A549 (cell line): ENCODE measurements around the gene UBE3C. TPM values are rescaled to one million over a fixed set of nuclear protein-coding genes. Genes with fewer than 3 reads are reported as not detected.

ENCODE experiments used
- ATAC-seq, 2 experiments: fragments of 200-7000 bp in 1 of 2; fragments of >200 bp in 1 of 2; cut with Nextera tagmentation in 1 of 2; cut with Tn5 transposase in 1 of 2; 3 replicates each; pipeline versions ENCODE4 v1.8.0 to v1.9.1; 2018 to 2020; ENCODE audit warnings: mild to moderate bottlenecking in 1 of 2, moderate library complexity in 1 of 2
- CTCF ChIA-PET: fragments of 300-600 bp; sonication (Branson Sonifier 250); formaldehyde crosslinking; extraction: SDS; loops from one replicate; lab custom pipeline; 2021; ENCODE audit warnings: antibody characterized with exemption, inconsistent platforms; lab: Yijun Ruan, JAX
- POLR2A ChIA-PET: fragments of 350-600 bp; formaldehyde crosslinking; extraction: SDS; loops from one replicate; lab custom pipeline; 2021; ENCODE audit warnings: antibody characterized with exemption, inconsistent platforms; lab: Yijun Ruan, JAX
- DNase-seq, 2 experiments: peaks; one replicate each; pipeline versions ENCODE4 v3.0.0 to v3.0.0-alpha.2; 2011 to 2016; ENCODE audit warnings: low read depth in 1 of 2, low spot score in 1 of 2
- FAIRE-seq: peaks from 2 replicates; lab custom pipeline; 2011; peaks lifted over from hg19 to GRCh38; lab: Jason Lieb, UNC
- H3K27ac ChIP-seq, 2 experiments: fragments of >200 bp; sonication (Bioruptor Twin); formaldehyde crosslinking; 3 replicates each; pipeline ENCODE4 v1.5.1; 2016 to 2017
- H3K4me1 ChIP-seq: fragments of >200 bp; sonication (Bioruptor Twin); formaldehyde crosslinking; 3 replicates; pipeline ENCODE4 v1.6.1; 2016
- H3K4me2 ChIP-seq: fragments of >200 bp; sonication (Bioruptor Twin); formaldehyde crosslinking; 3 replicates; pipeline ENCODE4 v1.6.1; 2016
- H3K4me3 ChIP-seq: fragments of >200 bp; sonication (Bioruptor Twin); formaldehyde crosslinking; 3 replicates; pipeline ENCODE4 v1.5.1; 2016
- H3K9me3 ChIP-seq: fragments of >200 bp; sonication (Bioruptor Twin); formaldehyde crosslinking; 3 replicates; pipeline ENCODE4 v1.6.1; 2016
- FOXS1 ChIP-seq: fragments of 250-450 bp; sonication (Bioruptor Pico); IDR thresholded peaks from 2 replicates; pipeline ENCODE4 v1.5.0; 2020; ENCODE audit warnings: mild to moderate bottlenecking, moderate library complexity
- HOXA7 ChIP-seq: fragments of 250-450 bp; sonication (Bioruptor Pico); IDR thresholded peaks from 2 replicates; pipeline ENCODE4 v1.5.0; 2020; ENCODE audit warnings: mild to moderate bottlenecking, moderate library complexity
- HOXB5 ChIP-seq: fragments of 250-450 bp; sonication (Bioruptor Pico); IDR thresholded peaks from 2 replicates; pipeline ENCODE4 v1.5.0; 2020; ENCODE audit warnings: mild to moderate bottlenecking, moderate library complexity
- KDM1A ChIP-seq: fragments of 200-600 bp; sonication (generic); IDR thresholded peaks from 2 replicates; pipeline ENCODE4 v1.6.1; 2016; ENCODE audit warnings: low read depth, mild to moderate bottlenecking
- MAFK ChIP-seq: fragments of 450-650 bp; IDR thresholded peaks from 2 replicates; pipeline ENCODE4 v1.6.1; 2014; ENCODE audit not compliant: partially characterized antibody
- MAX ChIP-seq: IDR thresholded peaks from 2 replicates; pipeline ENCODE4 v1.6.1; 2012
- MAZ ChIP-seq: fragments of 150-350 bp; IDR thresholded peaks from 2 replicates; pipeline ENCODE4 v1.6.1; 2014; ENCODE audit warnings: antibody characterized with exemption, low read depth, low read length, borderline replicate concordance
- PHF8 ChIP-seq: fragments of 200-600 bp; sonication (generic); IDR thresholded peaks from 2 replicates; pipeline ENCODE4 v1.6.1; 2016; ENCODE audit warnings: low read depth, mild to moderate bottlenecking, antibody characterized with exemption, moderate library complexity, borderline replicate concordance
- POLR2AphosphoS2 ChIP-seq: conservative IDR thresholded peaks from 2 replicates; pipeline ENCODE4 v1.6.1; 2012; ENCODE audit warnings: low read length, improper control_type of control experiment, inconsistent platforms
- RAD21 ChIP-seq, 2 experiments: fragments of >200 bp in 1 of 2; sonication (Bioruptor Twin) in 1 of 2; formaldehyde crosslinking in 1 of 2; IDR thresholded peaks in 1 of 2; conservative IDR thresholded peaks in 1 of 2; 2 replicates in 1 of 2; 3 replicates in 1 of 2; pipeline ENCODE4 v1.6.1; 2012 to 2018; ENCODE audit warnings: inconsistent platforms in 1 of 2
- RARB ChIP-seq: fragments of 250-450 bp; sonication (Bioruptor Pico); IDR thresholded peaks from 2 replicates; pipeline ENCODE4 v1.8.0; 2021; ENCODE audit warnings: mild to moderate bottlenecking, moderate library complexity
- RCOR1 ChIP-seq: fragments of 150-350 bp; IDR thresholded peaks from 2 replicates; pipeline ENCODE4 v1.6.1; 2014; ENCODE audit warnings: antibody characterized with exemption, low read length, low read depth
- RNF2 ChIP-seq: fragments of 200-600 bp; sonication (generic); IDR thresholded peaks from 2 replicates; pipeline ENCODE4 v1.6.1; 2016; ENCODE audit warnings: low read depth, mild to moderate bottlenecking, antibody characterized with exemption, moderate library complexity, borderline replicate concordance
- SMC3 ChIP-seq: fragments of >200 bp; sonication (Bioruptor Twin); formaldehyde crosslinking; IDR thresholded peaks from 3 replicates; pipeline ENCODE4 v1.6.1; 2018; ENCODE audit warnings: inconsistent platforms
- SREBF2 ChIP-seq: fragments of 450-650 bp; IDR thresholded peaks from 2 replicates; pipeline ENCODE4 v1.6.1; 2014; ENCODE audit warnings: mild to moderate bottlenecking, moderate library complexity
- TFCP2L1 ChIP-seq: fragments of 250-450 bp; sonication (Bioruptor Pico); IDR thresholded peaks from 2 replicates; pipeline ENCODE4 v1.5.0; 2021; ENCODE audit warnings: mild to moderate bottlenecking
- ZNF302 ChIP-seq: fragments of 250-450 bp; sonication (Bioruptor Pico); IDR thresholded peaks from 2 replicates; pipeline ENCODE4 v1.9.0; 2021; ENCODE audit warnings: inconsistent platforms, mild to moderate bottlenecking, moderate library complexity
- WGBS: methylation state at CpG from one replicate; pipeline ENCODE4 v1.1.6; 2017; ENCODE audit errors: missing lambda C conversion rate; 5-methylcytosine and 5-hydroxymethylcytosine counted together
- polyA plus RNA-seq, 4 experiments: library from polyadenylated mRNA; depleted of rRNA in 3 of 4; stranded (reverse); fragments of >200 nt; fragmentation: RNase III in 1 of 4; extraction: RNeasy Plus Mini Kit Qiagen cat#74134 plus additional on column Dnase treatment in 1 of 4; gene quantifications; 2 replicates in 3 of 4; 3 replicates in 1 of 4; pipeline ENCODE4 v1.2.3, GENCODE V29; 2011 to 2017
- TF ChIP-seq, protein P1 (sequence below): fragments of 450-650 bp; IDR thresholded peaks from 2 replicates; pipeline ENCODE4 v1.6.1; 2014; ENCODE audit warnings: antibody characterized with exemption
- TF ChIP-seq, protein P2 (sequence below): fragments of 150-350 bp; IDR thresholded peaks from 2 replicates; pipeline ENCODE4 v1.6.1; 2014; ENCODE audit warnings: low read depth, mild to moderate bottlenecking, low read length
- TF ChIP-seq, protein P3 (sequence below): IDR thresholded peaks from 2 replicates; pipeline ENCODE4 v1.6.1; 2012
- TF ChIP-seq, protein P4 (sequence below): fragments of >200 bp; sonication (Bioruptor Twin); formaldehyde crosslinking; IDR thresholded peaks from 3 replicates; pipeline ENCODE4 v1.5.1; 2016

UBE3C gene
- polyA plus RNA-seq, 2 of the 4 experiments (the other 2 are of a cell fraction) = 52.1 to 73.2 TPM

DNA sequence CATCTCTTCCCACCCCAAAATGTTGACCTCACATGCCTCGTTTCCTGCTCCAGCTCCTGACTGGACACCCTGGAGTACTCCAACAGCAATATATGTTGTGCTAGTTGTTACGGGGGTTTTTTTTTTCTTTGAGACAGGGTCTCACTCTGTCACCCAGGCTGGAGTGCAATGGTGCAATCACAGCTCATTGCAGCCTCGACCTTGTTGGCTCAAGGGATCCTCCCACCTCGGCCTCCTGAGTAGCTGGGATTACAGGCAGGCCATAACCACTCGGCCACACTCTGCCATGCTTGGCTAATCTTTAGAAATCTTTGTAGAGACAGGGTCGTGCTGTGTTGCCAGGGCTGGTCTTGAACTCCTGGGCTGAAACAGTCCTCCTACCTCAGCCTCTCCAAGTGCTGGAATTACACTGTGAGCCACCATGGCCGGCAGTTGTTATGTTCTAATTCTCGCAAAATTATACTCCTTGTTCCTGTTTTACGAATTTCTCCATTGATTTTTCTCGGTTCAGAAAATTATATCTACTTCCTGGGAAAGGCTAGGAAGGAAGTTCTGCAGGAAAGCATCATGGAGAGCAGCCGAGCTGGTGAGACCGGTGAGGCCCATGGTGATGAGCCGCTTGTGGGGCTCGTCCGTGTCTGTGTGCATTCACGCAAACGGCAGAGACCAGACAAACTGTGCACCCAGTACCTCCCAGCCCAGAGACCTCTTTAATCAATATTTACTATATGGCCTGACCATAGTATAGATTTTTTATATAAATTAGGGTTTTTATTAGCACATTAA is 145.7 kb downstream of the UBE3C start:
- ATAC-seq (no peak), DNase-seq (no peak), FAIRE-seq (no peak)
- ChIA-PET POLR2A (no interaction called here), CTCF (interaction anchor here (0.6 to 1.6 kb wide), 4 partner anchors 11 to 541 kb away, joined by 3 to 11 read pairs (median 3); no protein-coding TSS in a partner anchor)
- no peaks in the 10 kb centered on the region for H3K9me3 ChIP-seq
- WGBS = 82% methylated on average over 17 of the region's 17 CpGs
- peaks cover 14% of the 10 kb centered on the region for H3K4me1 ChIP-seq
- no peak overlapping the region for H3K4me2 ChIP-seq
- no peak overlapping the region for H3K27ac ChIP-seq
- no peak overlapping the region for H3K4me3 ChIP-seq
- TF ChIP-seq FOXS1 (CRISPR knock-in tag) (no peak), RCOR1 (no peak), SREBF2 (no peak), ZNF302 (CRISPR knock-in tag) (no peak), SMC3 (no peak), RARB (CRISPR knock-in tag) (no peak), HOXA7 (no peak), RAD21 (conservative IDR thresholded peaks at IDR 0.05 in 1 of 2, IDR thresholded peaks at IDR 0.05 in 1 of 2) (no peak), MAX (no peak), RNF2 (no peak), PHF8 (no peak), MAFK (no peak), HOXB5 (CRISPR knock-in tag) (no peak)
- TF ChIP-seq, protein P1, sequence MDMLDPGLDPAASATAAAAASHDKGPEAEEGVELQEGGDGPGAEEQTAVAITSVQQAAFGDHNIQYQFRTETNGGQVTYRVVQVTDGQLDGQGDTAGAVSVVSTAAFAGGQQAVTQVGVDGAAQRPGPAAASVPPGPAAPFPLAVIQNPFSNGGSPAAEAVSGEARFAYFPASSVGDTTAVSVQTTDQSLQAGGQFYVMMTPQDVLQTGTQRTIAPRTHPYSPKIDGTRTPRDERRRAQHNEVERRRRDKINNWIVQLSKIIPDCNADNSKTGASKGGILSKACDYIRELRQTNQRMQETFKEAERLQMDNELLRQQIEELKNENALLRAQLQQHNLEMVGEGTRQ = no peak
- TF ChIP-seq, protein P2, sequence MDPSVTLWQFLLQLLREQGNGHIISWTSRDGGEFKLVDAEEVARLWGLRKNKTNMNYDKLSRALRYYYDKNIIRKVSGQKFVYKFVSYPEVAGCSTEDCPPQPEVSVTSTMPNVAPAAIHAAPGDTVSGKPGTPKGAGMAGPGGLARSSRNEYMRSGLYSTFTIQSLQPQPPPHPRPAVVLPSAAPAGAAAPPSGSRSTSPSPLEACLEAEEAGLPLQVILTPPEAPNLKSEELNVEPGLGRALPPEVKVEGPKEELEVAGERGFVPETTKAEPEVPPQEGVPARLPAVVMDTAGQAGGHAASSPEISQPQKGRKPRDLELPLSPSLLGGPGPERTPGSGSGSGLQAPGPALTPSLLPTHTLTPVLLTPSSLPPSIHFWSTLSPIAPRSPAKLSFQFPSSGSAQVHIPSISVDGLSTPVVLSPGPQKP = no peak
- TF ChIP-seq, protein P3, sequence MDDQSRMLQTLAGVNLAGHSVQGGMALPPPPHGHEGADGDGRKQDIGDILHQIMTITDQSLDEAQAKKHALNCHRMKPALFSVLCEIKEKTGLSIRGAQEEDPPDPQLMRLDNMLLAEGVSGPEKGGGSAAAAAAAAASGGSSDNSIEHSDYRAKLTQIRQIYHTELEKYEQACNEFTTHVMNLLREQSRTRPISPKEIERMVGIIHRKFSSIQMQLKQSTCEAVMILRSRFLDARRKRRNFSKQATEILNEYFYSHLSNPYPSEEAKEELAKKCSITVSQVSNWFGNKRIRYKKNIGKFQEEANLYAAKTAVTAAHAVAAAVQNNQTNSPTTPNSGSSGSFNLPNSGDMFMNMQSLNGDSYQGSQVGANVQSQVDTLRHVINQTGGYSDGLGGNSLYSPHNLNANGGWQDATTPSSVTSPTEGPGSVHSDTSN = no peak

GRCh38 chr7:157291404-157292080 is 152.8 kb downstream of the UBE3C start:
- ATAC-seq (no peak; a peak in 1 of 6 replicates), FAIRE-seq (no peak), DNase-seq (no peak)
- ChIA-PET POLR2A (no interaction called here), CTCF (interaction anchor here (0.6 to 2.0 kb wide), 3 partner anchors 18 to 253 kb away, joined by 3 to 9 read pairs (median 4); no protein-coding TSS in a partner anchor)
- H3K4me1 ChIP-seq = peaks cover 12% of the 10 kb centered on the region; the same call in 2 of the 3 replicates
- H3K4me3 ChIP-seq = no peak overlapping the region
- TF ChIP-seq POLR2AphosphoS2 (no peak), MAFK (no peak), KDM1A (no peak), MAZ (no peak), PHF8 (no peak), TFCP2L1 (CRISPR knock-in tag) (no peak)
- TF ChIP-seq, protein P4, sequence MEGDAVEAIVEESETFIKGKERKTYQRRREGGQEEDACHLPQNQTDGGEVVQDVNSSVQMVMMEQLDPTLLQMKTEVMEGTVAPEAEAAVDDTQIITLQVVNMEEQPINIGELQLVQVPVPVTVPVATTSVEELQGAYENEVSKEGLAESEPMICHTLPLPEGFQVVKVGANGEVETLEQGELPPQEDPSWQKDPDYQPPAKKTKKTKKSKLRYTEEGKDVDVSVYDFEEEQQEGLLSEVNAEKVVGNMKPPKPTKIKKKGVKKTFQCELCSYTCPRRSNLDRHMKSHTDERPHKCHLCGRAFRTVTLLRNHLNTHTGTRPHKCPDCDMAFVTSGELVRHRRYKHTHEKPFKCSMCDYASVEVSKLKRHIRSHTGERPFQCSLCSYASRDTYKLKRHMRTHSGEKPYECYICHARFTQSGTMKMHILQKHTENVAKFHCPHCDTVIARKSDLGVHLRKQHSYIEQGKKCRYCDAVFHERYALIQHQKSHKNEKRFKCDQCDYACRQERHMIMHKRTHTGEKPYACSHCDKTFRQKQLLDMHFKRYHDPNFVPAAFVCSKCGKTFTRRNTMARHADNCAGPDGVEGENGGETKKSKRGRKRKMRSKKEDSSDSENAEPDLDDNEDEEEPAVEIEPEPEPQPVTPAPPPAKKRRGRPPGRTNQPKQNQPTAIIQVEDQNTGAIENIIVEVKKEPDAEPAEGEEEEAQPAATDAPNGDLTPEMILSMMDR = no peak
- 89% methylated on average over 22 of the region's 29 CpGs for WGBS
- H3K4me2 ChIP-seq = no peak overlapping the region
- H3K27ac ChIP-seq = no peak overlapping the region; a peak in 1 of 6 replicates
- no peaks in the 10 kb centered on the region for H3K9me3 ChIP-seq
